Stimulated activated CD4-positive, alpha-beta T cell treated with anti-CD3 and anti-CD28 coated beads, Interleukin-2, amount 100 ng/mL, for 24 hours (primary cell): ENCODE data around the gene EFEMP1.
"Not testable (repeated sequence)": the region's sequence is repeated elsewhere in the genome, so short reads cannot be mapped to it uniquely, and the experiment has no call there.

Experiments
- DNase-seq, 2 donors: peaks; one replicate each; pipeline ENCODE4 v3.0.0-alpha.2; 2020

Gene EFEMP1

GRCh38 chr2:55862246-55862645 lies 61.3 kb downstream of the EFEMP1 start:
- no peak for DNase-seq

GRCh38 chr2:55861733-55862132 lies 61.8 kb downstream of the EFEMP1 start:
- no peak for DNase-seq

- no peak for DNase-seq
Measured at GRCh38 chr2:55860832-55861231, 62.8 kb downstream of the EFEMP1 start.

- DNase-seq, result no peak
Measured at GRCh38 chr2:55859875-55860274, 63.7 kb downstream of the EFEMP1 start.

GRCh38 chr2:55857766-55858165 lies 65.8 kb downstream of the EFEMP1 start:
- DNase-seq, result no peak

- DNase-seq, result no peak
Measured at GRCh38 chr2:55856936-55857335, 66.6 kb downstream of the EFEMP1 start.

- no peak for DNase-seq
Measured at GRCh38 chr2:55848096-55848495, 75.5 kb downstream of the EFEMP1 start.

- DNase-seq, result no peak
Measured at GRCh38 chr2:55846426-55846825, 77.2 kb downstream of the EFEMP1 start.

GRCh38 chr2:55844986-55845385 lies 78.6 kb downstream of the EFEMP1 start:
- DNase-seq, result no peak

- no peak for DNase-seq
Measured at GRCh38 chr2:55843994-55844345, 79.6 kb downstream of the EFEMP1 start.

- no peak for DNase-seq
Measured at GRCh38 chr2:55843096-55843993, 80.2 kb downstream of the EFEMP1 start.

- DNase-seq, result no peak
Measured at GRCh38 chr2:55842046-55842445, 81.5 kb downstream of the EFEMP1 start.

- no peak for DNase-seq
Measured at GRCh38 chr2:55840460-55840859, 83.1 kb downstream of the EFEMP1 start.

GRCh38 chr2:55839182-55839819 lies 84.3 kb downstream of the EFEMP1 start:
- no peak for DNase-seq

GRCh38 chr2:55838653-55839052 lies 84.9 kb downstream of the EFEMP1 start:
- DNase-seq, result no peak

GRCh38 chr2:55838117-55838516 lies 85.5 kb downstream of the EFEMP1 start:
- not testable (repeated sequence) for DNase-seq

- DNase-seq, result no peak
Measured at GRCh38 chr2:55837073-55837472, 86.5 kb downstream of the EFEMP1 start.

- DNase-seq, result not testable (repeated sequence)
Measured at GRCh38 chr2:55831671-55832410, 91.7 kb downstream of the EFEMP1 start.

- DNase-seq, result no peak
Measured at GRCh38 chr2:55827855-55828254, 95.7 kb downstream of the EFEMP1 start.

GRCh38 chr2:55827428-55827827 lies 96.2 kb downstream of the EFEMP1 start:
- not testable (repeated sequence) for DNase-seq

GRCh38 chr2:55826246-55826645 lies 97.3 kb downstream of the EFEMP1 start:
- no peak for DNase-seq

GRCh38 chr2:55824551-55825096 lies 99.0 kb downstream of the EFEMP1 start:
- no peak for DNase-seq
